ENCODE data around the gene IKBIP.
"Not testable (repeated sequence)": the region's sequence is repeated elsewhere in the genome, so short reads cannot be mapped to it uniquely, and the experiment has no call there.

Gene IKBIP, protein sequence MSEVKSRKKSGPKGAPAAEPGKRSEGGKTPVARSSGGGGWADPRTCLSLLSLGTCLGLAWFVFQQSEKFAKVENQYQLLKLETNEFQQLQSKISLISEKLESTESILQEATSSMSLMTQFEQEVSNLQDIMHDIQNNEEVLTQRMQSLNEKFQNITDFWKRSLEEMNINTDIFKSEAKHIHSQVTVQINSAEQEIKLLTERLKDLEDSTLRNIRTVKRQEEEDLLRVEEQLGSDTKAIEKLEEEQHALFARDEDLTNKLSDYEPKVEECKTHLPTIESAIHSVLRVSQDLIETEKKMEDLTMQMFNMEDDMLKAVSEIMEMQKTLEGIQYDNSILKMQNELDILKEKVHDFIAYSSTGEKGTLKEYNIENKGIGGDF

DNA sequence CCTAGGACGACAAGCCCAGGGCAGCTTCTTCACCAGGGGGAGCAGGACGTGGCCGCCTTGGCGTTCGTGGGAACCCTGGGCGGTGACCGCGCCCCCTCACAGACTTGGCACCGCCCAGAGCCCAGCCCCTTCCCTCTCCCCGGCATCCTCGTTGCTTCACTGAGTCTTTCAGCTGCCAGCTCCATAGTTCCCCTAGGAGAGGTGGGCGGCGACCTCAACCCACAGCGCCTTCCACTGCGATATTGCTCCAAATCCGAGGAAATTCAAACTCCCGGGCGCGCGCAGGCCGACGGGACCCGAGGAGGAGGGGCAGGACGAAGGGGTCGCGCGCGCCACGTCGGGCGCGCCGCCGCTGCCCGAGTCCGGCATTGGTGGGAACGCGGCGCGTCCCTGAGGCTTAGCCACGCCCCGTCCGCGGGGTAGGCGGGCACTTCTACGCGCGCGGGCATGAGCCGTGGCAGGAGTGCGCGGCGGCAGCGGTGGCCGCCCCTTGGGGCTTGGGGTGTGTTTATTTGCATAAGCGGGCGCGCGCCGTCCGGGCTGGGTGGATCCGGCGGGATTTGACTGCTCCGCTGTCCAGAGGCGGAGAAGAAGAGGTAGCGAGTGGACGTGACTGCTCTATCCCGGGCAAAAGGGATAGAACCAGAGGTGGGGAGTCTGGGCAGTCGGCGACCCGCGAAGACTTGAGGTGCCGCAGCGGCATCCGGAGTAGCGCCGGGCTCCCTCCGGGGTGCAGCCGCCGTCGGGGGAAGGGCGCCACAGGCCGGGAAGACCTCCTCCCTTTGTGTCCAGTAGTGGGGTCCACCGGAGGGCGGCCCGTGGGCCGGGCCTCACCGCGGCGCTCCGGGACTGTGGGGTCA, at the start of gene IKBIP, which contains the start of gene APAF1:
IKBIP (minus strand) TSS at position 77 of the 860 bp plus-strand sequence. CDS start 87 bp downstream, outside the sequence.
APAF1 (plus strand) TSS at position 579 of the 860 bp plus-strand sequence. CDS start 3,070 bp downstream, outside the sequence.
- DNase-seq (ENCODE audit: low read depth in 2 of 2) = peak; percentile 90 to 96

DNA sequence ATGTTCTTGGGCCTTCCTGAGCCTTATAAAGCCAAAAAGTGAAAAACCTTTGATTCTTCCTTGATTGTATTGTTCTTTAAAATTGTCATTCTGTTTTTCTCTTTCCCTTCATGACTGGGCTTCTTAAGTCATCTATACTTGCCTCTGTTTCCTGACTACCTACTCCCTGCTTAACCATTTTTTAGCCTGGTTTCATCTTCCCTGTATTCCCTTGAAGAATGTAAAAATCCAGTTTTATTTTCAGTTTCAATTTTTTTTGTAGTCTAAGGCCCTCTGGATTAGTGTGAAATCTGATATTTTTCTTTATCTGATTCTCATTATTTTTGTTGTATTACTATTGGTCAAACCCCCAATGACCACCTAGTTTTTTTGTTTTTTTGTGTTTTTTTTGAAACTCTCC, 46.8 kb upstream of the IKBIP start:
- DNase-seq (ENCODE audit: low read depth in 2 of 2) = no peak

DNA sequence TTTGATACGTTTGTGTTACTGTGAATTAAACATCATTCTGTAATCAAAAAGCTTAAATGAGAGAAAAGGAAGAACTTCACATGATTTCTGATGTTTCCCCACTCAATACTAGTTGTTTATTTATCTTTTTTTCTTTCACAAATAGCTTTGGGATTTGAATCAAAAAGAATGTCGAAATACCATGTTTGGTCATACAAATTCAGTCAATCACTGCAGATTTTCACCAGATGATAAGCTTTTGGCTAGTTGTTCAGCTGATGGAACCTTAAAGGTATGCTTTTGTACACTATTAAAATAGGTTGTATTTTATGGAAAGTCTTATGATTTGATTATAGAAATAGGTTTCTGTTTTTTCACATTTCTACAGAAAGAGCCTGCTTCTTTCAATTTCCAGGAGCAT, 42.0 kb upstream of the IKBIP start:
- DNase-seq (ENCODE audit: low read depth in 2 of 2) = no peak

DNA sequence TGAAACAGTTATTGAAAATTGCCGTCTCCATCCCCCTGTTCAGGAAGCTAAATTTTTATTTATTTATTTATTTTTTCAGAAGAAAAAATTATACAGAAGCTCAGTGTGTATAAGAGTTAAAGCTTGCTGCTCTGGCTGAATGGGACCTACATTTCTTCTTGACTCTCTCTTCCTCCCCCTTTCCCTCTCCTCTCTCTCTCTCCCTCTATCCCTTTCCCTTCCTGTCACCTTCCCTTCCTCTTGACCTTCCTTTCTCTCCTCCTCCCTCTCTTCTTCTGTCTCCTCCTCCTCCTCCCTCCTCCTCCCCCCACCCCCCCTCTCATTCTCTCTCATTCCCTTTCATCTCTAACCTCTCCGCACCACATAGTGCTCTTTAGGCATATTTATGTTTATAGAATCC, 39.6 kb upstream of the IKBIP start:
- no peak for DNase-seq (ENCODE audit: low read depth in 2 of 2)

DNA sequence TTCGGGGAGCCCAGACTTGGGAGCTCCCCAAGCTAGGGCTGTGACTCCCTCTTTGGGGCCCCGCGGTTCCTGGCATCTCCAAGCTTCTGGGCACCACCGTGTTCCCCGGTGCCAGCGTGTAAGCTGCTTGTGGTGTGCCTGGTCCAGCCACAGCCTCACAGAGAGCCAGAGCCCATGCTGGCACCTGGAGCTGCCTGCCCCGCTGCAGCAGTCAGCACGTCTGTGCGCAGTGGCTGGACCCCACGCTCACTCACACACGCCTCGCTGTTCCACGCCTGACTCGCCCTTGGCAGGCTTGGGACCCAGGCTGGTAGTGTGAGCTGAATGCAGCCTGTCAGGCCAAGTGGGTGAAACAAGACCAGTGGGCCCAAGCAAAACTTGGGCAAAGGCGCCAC, 35.0 kb upstream of the IKBIP start:
- DNase-seq (ENCODE audit: low read depth in 2 of 2) = no peak

DNA sequence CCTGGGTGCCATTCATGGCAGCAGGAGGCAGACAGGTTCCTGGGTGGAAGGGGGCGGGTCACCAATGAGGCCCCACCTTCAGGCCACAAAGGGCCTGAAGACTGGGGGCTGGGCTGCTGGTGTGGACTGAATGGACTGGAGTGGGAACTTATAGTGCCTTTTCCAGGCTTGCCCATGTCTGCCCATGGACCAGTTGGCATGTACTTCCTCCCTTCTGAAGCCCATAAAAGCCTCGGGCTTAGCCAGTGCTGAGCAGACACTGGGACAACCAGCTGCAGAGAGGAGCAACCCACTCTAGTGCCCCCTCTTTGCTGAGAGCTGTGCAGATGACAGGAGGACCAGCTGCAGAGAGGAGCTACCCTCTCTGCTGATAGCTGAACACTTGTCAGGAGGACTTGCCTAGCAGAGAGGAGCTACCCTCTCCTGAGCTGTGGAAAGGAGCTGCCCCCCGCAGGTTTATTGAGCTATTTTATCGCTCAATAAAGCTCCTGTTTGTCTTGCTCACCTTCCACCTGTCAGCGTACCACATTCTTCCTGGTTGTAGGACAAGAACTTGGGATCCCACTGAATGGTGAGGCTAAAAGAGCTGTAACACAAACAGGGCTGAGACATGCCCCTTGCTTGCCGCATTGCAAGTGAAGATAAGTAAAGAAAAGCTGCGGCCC, 34.5 kb upstream of the IKBIP start:
- DNase-seq (ENCODE audit: low read depth in 2 of 2) = no peak

DNA sequence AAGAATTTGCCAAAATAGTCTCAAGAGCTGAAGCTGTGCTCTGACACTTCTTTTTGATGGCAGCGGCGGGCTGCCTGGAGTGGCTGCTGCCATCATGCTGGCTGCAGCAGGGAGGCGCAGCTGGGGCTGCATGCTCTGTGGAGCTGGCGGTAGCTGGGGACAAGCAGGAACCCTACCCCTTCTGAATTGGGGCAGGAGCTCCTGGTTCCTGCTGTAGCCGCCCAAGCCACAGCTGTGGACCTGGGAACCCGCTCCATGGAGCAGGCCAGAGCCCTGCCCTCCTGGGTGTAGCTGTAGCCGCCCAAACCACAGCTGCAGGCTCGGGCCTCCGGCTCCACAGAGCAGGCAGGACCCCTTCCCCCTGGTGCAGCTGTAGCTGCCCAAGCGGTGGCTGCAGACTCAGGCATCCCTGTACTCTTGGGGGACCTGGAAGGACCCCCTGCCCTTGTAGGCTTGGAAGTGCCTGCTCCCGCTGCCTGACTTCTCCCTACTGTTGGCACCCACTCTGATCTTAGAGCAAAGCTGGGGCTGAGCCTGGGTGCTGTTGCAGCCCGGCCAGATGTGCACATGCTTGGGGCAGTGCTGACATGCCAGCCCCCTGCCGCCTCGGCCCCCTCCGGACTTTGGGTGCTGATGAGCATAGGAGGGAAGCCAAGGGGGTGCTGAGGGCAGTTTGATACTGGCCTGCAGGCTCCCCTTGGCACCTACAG, 33.8 kb upstream of the IKBIP start:
- DNase-seq (ENCODE audit: low read depth in 2 of 2) = no peak

DNA sequence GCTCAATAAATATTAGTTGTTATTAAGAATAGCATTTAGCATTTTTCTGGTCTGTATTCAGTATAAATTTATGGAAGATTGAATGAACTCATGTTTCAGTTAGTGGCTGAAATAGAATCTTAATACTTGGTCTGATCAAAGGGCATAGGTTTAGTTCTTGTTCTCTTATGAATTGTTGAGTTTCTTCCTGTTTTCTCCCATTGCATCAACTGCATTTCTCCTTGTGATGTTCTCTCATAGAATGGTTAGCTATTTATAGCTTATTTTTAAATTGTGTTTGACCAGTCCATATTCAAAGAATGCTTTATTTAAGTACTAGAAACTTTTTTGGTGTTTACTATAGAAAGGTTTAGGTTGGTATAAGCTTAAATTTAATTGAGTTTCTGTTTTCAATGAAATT, 30.3 kb upstream of the IKBIP start:
- DNase-seq (ENCODE audit: low read depth in 2 of 2) = no peak

DNA sequence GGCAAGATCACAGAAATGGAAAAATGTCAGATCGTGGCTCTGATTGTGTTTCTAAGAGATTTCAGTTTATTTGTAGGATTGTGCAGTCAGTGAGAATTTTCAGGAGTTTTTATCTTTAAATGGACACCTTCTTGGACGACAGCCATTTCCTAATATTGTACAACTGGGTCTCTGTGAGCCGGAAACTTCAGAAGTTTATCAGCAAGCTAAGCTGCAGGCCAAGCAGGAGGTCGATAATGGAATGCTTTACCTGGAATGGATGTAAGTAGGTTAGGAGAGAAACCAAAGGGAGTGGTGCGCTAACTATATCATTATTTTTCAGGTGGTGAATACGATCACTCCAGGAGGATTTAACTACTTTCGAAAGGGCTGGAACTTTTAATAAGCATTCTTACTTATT, 26.9 kb upstream of the IKBIP start:
- DNase-seq (ENCODE audit: low read depth in 2 of 2) = no peak

DNA sequence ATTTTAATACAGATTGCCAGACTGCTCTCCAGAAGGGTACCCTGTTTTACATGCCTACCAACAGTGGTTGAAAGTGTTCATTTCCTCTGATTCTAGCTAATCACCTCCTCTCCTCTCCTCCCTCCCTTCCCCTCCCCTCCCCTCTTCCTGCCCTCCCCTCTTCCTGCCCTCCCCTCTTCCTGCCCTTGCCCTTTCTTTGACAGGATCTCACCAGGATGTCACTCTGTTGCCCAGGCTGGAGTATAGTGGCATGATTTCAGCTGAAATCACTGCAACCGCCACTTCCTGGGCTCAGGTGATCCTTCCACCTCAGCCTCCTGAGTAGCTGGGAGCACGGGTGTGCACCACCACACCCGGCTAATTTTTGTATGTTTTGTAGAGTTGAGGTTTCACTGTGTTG, 25.2 kb upstream of the IKBIP start:
- DNase-seq (ENCODE audit: low read depth in 2 of 2) = no peak

DNA sequence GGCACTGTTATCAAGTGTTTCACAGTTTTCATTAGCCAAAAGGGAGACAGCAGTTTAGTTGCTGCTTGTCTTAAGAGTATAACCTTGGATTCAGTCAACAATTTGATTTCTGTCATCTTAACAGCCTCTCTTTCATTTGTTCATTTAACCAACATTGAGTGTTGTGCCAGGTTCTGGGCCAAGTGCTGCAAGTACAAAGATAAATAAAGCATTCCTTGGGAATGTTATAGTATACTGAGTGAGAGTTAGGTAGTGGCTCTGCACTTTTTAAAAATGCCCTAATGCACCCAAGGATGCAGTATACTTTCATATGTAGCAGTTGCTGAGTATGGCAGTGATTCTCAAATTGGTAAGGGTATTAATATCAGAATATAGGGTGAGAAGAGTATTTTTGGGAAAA, 15.9 kb upstream of the IKBIP start:
- no peak for DNase-seq (ENCODE audit: low read depth in 2 of 2)

DNA sequence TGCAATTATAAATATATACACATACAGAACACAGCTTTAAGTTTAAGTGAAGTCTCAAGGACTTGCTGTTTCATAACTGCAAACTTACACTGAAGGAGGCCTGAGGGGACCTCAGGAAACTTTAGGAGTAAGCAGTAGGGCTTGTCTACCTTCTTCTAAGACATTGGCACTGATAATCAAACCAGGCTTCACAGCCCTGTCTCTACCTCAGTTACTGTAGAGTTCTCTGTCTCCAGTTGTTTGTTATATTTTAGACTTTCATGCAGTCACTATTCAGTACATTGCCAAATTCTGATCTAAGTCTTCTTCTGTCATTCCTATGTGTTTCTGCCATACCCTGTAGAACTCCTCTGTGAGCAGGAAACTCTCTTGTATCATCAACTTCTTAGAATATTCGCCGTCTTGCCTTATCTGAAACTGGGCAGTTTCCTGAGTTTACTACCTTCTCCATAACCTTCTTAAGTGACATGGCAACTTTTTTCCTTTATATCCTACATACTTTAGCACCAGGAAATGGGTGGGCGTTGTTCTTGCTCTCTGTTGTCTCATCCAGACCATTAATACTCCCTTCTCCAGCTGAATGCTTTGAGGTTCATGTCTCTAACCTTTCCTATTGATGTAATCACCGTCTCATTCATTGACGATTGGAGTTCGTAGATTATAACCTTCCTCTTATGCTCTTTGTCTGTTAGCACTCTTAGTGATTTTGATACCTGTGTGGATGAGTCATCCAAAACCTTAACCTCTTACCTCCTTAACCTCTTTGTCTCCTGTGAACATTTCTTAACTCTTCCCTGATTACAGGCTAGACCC, 11.9 kb upstream of the IKBIP start:
- no peak for DNase-seq (ENCODE audit: low read depth in 2 of 2)

DNA sequence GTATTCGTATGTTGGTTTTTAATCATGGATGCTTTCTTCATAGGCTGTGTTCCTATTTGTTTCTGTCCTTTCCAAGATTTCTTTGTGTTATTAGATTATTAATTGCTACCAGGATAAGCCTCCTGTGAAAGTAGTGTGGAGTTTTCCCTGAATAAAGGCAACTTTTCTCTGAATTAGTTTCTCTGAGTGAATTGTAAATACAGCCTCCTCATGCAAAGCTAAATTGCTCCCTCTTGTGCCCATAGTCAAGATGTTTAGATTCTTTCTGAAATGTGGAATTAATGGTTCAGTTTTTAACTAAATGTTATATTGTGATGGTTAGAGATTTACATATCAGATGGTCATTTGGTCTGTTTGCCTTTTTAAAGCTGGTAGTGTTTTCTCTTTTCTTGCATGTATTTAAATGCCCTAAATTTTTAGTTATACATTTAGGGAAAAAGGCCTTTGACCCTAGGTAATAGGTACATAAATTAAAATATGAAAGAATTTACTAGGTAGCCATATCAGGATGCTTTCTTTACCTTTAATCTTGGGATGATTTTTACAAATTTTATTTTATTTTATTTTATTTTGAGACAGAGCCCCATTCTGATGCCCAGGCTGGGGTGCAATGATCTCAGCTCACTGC, 9.4 kb upstream of the IKBIP start:
- no peak for DNase-seq (ENCODE audit: low read depth in 2 of 2)

DNA sequence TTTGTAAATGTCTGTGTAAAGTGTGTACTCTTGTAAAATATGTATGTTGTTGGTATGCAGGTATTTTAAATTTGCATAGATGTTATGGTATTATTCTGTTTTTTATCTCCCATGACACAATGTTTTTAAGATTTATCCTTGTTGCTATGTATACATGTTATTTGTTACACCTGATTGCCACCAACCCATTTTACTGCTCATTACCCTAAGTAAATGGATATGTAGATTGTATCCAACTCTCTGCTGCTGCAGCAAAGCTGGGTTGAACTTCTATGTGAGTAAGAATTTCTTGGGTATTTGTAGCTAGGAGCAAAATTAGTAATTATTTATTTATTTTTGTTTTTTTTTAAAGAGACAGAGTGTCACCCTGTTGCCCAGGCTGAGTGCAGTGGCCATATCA, 6.7 kb upstream of the IKBIP start:
- DNase-seq (ENCODE audit: low read depth in 2 of 2) = no peak

DNA sequence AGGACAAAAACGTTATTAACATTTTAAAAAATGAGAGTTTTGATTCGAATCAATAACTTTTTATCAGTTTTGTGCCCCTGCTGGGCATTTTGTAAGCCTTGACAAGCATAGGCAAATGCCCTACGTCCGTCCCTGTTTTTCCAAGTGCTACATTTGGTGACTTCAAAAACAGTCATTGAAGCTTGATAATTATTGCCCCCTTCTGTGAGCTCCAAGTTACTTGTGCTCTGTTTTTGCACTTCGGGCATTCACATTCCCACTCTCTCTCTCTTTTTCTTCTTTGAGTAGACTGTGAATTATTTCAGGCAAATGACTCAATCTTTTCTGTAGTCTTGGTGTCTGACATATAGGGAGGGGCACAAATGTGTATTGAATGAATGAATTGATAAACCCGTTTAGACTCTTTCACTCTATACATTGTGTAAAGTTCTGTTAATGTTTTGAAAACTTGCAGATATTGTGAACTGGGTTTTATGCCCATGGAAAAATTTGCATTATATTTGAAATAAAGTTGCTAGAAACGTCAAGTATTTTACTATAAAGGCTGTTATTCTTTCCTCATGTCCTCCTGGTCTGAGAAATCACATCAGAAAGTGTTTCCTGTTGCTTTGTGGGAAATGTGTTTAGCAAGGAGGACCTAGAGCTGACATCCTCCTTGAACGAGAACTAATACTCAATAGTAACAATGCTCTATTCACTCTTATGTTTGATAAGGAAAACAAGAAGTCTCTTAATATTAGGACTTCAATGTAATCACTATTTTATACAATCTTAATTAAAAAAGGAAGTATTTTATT, 1.9 kb upstream of the IKBIP start:
- no peak for DNase-seq (ENCODE audit: low read depth in 2 of 2)

DNA sequence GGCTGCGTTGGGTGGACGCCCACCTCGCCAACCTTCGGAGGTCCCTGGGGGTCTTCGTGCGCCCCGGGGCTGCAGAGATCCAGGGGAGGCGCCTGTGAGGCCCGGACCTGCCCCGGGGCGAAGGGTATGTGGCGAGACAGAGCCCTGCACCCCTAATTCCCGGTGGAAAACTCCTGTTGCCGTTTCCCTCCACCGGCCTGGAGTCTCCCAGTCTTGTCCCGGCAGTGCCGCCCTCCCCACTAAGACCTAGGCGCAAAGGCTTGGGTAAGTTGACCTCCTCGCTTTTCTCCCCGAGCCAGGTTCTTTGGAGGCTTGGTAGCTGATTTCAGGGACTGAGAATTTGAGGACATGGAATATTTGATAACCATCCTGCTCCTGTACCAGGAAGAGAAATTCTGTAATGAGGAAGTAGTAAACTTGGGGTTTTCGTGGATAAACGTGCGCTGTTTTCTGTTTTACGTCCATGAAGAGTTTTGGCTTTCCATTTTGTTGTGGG, 1.0 kb upstream of the IKBIP start:
- DNase-seq (ENCODE audit: low read depth in 2 of 2) = no peak

DNA sequence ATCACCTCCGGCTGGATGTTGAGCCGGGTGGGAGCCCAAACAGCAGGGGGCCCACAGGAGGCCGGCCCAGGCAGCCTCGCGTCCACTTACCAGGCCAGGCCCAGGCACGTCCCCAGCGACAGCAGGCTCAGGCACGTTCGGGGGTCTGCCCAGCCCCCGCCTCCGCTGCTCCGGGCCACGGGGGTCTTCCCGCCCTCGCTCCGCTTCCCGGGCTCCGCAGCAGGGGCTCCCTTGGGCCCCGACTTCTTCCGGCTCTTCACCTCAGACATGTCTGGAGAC, 216 bp downstream of the IKBIP start:
- DNase-seq (ENCODE audit: low read depth in 2 of 2) = no peak

DNA sequence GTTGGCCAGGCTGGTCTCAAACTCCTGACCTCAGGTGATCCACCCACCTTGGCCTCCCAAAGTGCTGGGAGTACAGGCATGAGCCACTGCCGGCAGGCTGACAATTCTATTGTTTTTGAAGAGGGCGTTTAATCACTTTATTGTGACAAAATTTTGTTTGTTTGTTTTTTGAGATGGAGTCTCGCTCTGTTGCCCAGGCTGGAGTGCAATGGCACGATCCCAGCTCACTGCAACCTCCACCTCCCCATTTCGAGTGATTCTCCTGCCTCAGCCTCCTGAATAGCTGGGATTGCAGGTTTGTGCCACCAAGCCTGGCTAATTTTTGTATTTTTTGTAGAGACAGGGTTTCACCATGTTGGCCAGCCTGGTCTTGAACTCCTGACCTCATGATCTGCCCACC, 1.8 kb downstream of the IKBIP start:
- DNase-seq (ENCODE audit: low read depth in 2 of 2) = not testable (repeated sequence)

DNA sequence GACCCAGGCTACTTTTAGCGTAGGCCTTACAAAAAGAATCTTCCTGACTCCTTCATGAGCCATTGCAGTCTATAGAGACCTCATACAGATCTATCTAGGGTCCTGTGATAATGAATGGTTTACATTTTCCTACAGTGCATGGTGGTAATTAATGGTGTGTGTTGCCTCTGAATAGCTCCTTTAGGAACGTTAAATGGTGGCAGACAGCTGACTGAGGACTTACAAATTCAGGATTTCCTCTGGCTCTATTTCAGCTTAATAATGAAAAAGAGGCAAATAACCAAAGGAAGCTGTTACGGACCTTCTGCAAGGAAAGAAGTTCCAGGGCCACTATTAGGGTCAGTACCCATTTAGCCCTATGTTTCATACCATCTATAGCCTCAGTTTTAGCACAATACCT, 5.1 kb downstream of the IKBIP start:
- DNase-seq (ENCODE audit: low read depth in 2 of 2) = no peak

DNA sequence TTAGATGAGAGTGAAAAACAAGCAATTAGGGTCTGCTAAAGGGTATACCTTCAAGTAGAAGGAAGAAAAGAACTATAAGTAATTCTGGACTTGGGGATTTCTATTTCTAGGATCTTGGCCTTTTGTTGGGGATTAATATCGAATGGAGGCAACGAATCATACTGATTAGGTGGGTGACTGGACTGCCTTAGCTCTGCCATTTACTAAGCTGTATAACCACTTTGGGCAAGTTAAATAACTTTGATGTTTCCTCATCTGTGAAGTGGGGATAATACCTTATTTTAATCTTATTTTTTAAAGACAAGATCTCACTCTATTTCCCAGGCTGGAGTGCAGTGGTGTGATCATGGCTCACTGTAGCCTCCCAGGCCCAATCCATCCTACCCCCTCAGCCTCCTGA, 6.6 kb downstream of the IKBIP start:
- DNase-seq (ENCODE audit: low read depth in 2 of 2) = no peak

All from stimulated activated CD8-positive, alpha-beta memory T cell treated with anti-CD3 and anti-CD28 coated beads, Interleukin-15, amount 100 ng/mL, for 4 hours (primary cell).